Stimulated activated memory B cell treated with anti-CD40 and anti-IgM and Interleukin-4, amounts not matched to agents 10 μg/mL and 1 μg/mL and 100 μg/mL, for 72 hours (primary cell): ENCODE results near the gene OXCT2.
"Not testable (repeated sequence)": the region's sequence is repeated elsewhere in the genome, so short reads cannot be mapped to it uniquely, and the experiment has no call there.

ENCODE experiments used
- ATAC-seq: fragments of 150-1000 bp; cut with Tn5 transposase; 2 replicates; pipeline ENCODE4 v1.10.0; 2021
- H3K27ac Mint-ChIP-seq: one replicate; pipeline ENCODE4 v1.8.0; 2022; ENCODE audit warnings: mild to moderate bottlenecking, mixed read lengths
- H3K27me3 Mint-ChIP-seq: one replicate; pipeline ENCODE4 v1.8.0; 2022; ENCODE audit warnings: mixed read lengths
- H3K36me3 Mint-ChIP-seq: one replicate; pipeline ENCODE4 v1.8.0; 2022; ENCODE audit warnings: mixed read lengths
- H3K4me1 Mint-ChIP-seq: one replicate; pipeline ENCODE4 v1.8.0; 2022; ENCODE audit warnings: mixed read lengths
- H3K4me3 Mint-ChIP-seq: one replicate; pipeline ENCODE4 v1.8.0; 2022; ENCODE audit warnings: mild to moderate bottlenecking, moderate library complexity, mixed read lengths
- H3K9me3 Mint-ChIP-seq: one replicate; pipeline ENCODE4 v1.8.0; 2022; ENCODE audit warnings: mixed read lengths

Gene OXCT2

GRCh38 chr1:39777306-39777705, 6.2 kb upstream of the OXCT2 start:
- H3K27ac Mint-ChIP-seq, result no peak overlapping the region
- no peaks in the 10 kb centered on the region for H3K27me3 Mint-ChIP-seq

GRCh38 chr1:39776886-39777285, 5.7 kb upstream of the OXCT2 start:
- Mint-ChIP-seq H3K4me1 (peaks cover 34% of the 10 kb centered on the region), H3K4me3 (no peak overlapping the region), H3K9me3 (no peaks in the 10 kb centered on the region), H3K27ac (peak overlapping the region; percentile 76), H3K36me3 (no peaks in the 10 kb centered on the region), H3K27me3 (no peaks in the 10 kb centered on the region)
- ATAC-seq, result no peak

More at GRCh38 chr1:39777306-39777705, 6.2 kb upstream of the OXCT2 start:
- no peaks in the 10 kb centered on the region for H3K9me3 Mint-ChIP-seq
- ATAC-seq, result no peak
- H3K4me3 Mint-ChIP-seq, result no peak overlapping the region
- peaks cover 34% of the 10 kb centered on the region for H3K4me1 Mint-ChIP-seq
- H3K36me3 Mint-ChIP-seq, result no peaks in the 10 kb centered on the region

GRCh38 chr1:39776400-39776713, 5.2 kb upstream of the OXCT2 start:
- no peaks in the 10 kb centered on the region for H3K36me3 Mint-ChIP-seq
- peak overlapping the region; percentile 49 for H3K4me3 Mint-ChIP-seq
- H3K4me1 Mint-ChIP-seq, result peaks cover 34% of the 10 kb centered on the region
- H3K27ac Mint-ChIP-seq, result peak overlapping the region; percentile 76
- ATAC-seq, result peak; percentile 67
- no peaks in the 10 kb centered on the region for H3K9me3 Mint-ChIP-seq
- no peaks in the 10 kb centered on the region for H3K27me3 Mint-ChIP-seq

GRCh38 chr1:39775676-39776399, 4.7 kb upstream of the OXCT2 start:
- Mint-ChIP-seq H3K27ac (peak overlapping the region; percentile 76), H3K4me3 (peak overlapping the region; percentile 49), H3K4me1 (peaks cover 34% of the 10 kb centered on the region)
- not testable (repeated sequence) for H3K27me3 Mint-ChIP-seq, H3K36me3 Mint-ChIP-seq, H3K9me3 Mint-ChIP-seq
- ATAC-seq, result peak; percentile 58

- H3K27ac Mint-ChIP-seq, result peak overlapping the region; percentile 76
- not testable (repeated sequence) for H3K9me3 Mint-ChIP-seq, ATAC-seq, H3K27me3 Mint-ChIP-seq, H3K36me3 Mint-ChIP-seq
- peaks cover 34% of the 10 kb centered on the region for H3K4me1 Mint-ChIP-seq
- H3K4me3 Mint-ChIP-seq, result peak overlapping the region; percentile 50
Observed at GRCh38 chr1:39775141-39775540, 4.0 kb upstream of the OXCT2 start.

- not testable (repeated sequence) for ATAC-seq, H3K9me3 Mint-ChIP-seq, H3K27ac Mint-ChIP-seq, H3K36me3 Mint-ChIP-seq, H3K27me3 Mint-ChIP-seq, H3K4me3 Mint-ChIP-seq
- peaks cover 26% of the 10 kb centered on the region for H3K4me1 Mint-ChIP-seq
Observed at GRCh38 chr1:39773369-39773979, 2.3 kb upstream of the OXCT2 start.

- not testable (repeated sequence) for H3K4me1 Mint-ChIP-seq, H3K27ac Mint-ChIP-seq, H3K27me3 Mint-ChIP-seq, H3K9me3 Mint-ChIP-seq, H3K36me3 Mint-ChIP-seq
- peak; percentile 72 for ATAC-seq
- peak overlapping the region; percentile 65 for H3K4me3 Mint-ChIP-seq
Observed at GRCh38 chr1:39770100-39771021, 787 bp downstream of the OXCT2 start.

- not testable (repeated sequence) for H3K4me3 Mint-ChIP-seq, H3K27me3 Mint-ChIP-seq, H3K36me3 Mint-ChIP-seq, H3K9me3 Mint-ChIP-seq, ATAC-seq, H3K27ac Mint-ChIP-seq, H3K4me1 Mint-ChIP-seq
Observed at GRCh38 chr1:39769502-39769901, 1.6 kb downstream of the OXCT2 start.

GRCh38 chr1:39766466-39766865, 4.7 kb downstream of the OXCT2 start:
- H3K27ac Mint-ChIP-seq, H3K4me1 Mint-ChIP-seq, H3K36me3 Mint-ChIP-seq, H3K4me3 Mint-ChIP-seq, H3K27me3 Mint-ChIP-seq, H3K9me3 Mint-ChIP-seq, ATAC-seq: not testable (repeated sequence)

GRCh38 chr1:39764512-39764911, 6.6 kb downstream of the OXCT2 start:
- not testable (repeated sequence) for H3K27me3 Mint-ChIP-seq, H3K4me3 Mint-ChIP-seq, ATAC-seq, H3K4me1 Mint-ChIP-seq, H3K27ac Mint-ChIP-seq, H3K9me3 Mint-ChIP-seq
- H3K36me3 Mint-ChIP-seq, result peaks cover 24% of the 10 kb centered on the region

- H3K4me3 Mint-ChIP-seq, H3K27ac Mint-ChIP-seq, ATAC-seq, H3K9me3 Mint-ChIP-seq, H3K4me1 Mint-ChIP-seq, H3K27me3 Mint-ChIP-seq: not testable (repeated sequence)
- peaks cover 30% of the 10 kb centered on the region for H3K36me3 Mint-ChIP-seq
Observed at GRCh38 chr1:39763619-39764374, 7.4 kb downstream of the OXCT2 start.

GRCh38 chr1:39762550-39763540, 8.3 kb downstream of the OXCT2 start:
- Mint-ChIP-seq H3K4me3 (no peak overlapping the region), H3K27ac (no peak overlapping the region), H3K36me3 (peaks cover 40% of the 10 kb centered on the region), H3K4me1 (no peaks in the 10 kb centered on the region), H3K9me3 (no peaks in the 10 kb centered on the region), H3K27me3 (no peaks in the 10 kb centered on the region)
- no peak for ATAC-seq

GRCh38 chr1:39761557-39762260, 9.4 kb downstream of the OXCT2 start:
- Mint-ChIP-seq H3K27ac (no peak overlapping the region), H3K27me3 (no peaks in the 10 kb centered on the region), H3K36me3 (peaks cover 48% of the 10 kb centered on the region), H3K9me3 (no peaks in the 10 kb centered on the region), H3K4me3 (no peak overlapping the region), H3K4me1 (no peaks in the 10 kb centered on the region)
- ATAC-seq, result no peak

- H3K4me1 Mint-ChIP-seq, result no peaks in the 10 kb centered on the region
- H3K4me3 Mint-ChIP-seq, result no peak overlapping the region
- no peak for ATAC-seq
- H3K27me3 Mint-ChIP-seq, result no peaks in the 10 kb centered on the region
- peaks cover 52% of the 10 kb centered on the region for H3K36me3 Mint-ChIP-seq
- no peak overlapping the region for H3K27ac Mint-ChIP-seq
- H3K9me3 Mint-ChIP-seq, result no peaks in the 10 kb centered on the region
Observed at GRCh38 chr1:39761016-39761415, 10.1 kb downstream of the OXCT2 start.
